ENCODE data around the gene PPM1G. TPM values are rescaled to one million over a fixed set of nuclear protein-coding genes. Genes with fewer than 3 reads are reported as not detected.

The PPM1G gene
- total and polyA plus RNA-seq, 4 donors: 45.9 to 76.2 (median 61.7) TPM

DNA sequence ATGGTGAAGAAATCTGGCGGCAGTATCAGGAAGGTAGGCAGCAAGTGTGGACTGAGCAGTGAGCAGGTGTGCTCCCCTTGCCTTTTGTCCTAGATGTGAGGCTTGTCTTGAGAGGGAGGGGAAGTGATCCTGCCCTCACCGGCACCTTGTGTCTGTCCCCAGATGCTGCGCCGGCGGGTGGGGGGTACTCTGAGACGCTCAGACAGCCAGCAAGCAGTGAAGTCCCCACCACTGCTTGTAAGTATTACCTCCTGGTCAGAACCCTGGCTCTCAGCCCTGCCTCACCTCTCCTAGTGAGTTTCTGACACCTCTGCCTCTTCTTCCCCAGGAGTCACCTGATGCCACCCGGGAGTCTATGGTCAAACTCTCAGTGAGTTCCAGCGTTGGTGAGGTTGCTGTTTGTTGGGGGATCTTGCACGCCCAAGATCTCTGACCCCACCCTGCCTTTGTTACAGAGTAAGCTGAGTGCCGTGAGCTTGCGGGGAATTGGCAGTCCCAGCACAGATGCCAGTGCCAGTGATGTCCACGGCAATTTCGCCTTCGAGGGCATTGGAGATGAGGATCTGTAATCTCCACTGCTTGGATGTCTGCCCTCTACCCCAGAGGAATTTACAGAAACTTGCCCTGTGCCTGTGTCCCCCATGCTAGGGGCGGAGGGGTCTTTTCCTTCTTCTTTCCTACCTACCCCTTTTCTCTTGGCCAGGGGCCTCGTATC lies 33.1 kb downstream of the PPM1G start:
- H3K9ac ChIP-seq (ENCODE audit: insufficient read depth in 1 of 2, low read length in 2 of 2): no peak overlapping the region
- H3K27ac ChIP-seq (ENCODE audit: low read depth in 1 of 2, low read length in 1 of 2): no peak overlapping the region
- H3K9me3 ChIP-seq (ENCODE audit: control insufficient read depth in 4 of 4, insufficient read depth in 3 of 4, low read length in 3 of 4): no peaks in the 10 kb centered on the region
- peaks cover 16 to 55% (median 45%) of the 10 kb centered on the region in 4 donors for H3K36me3 ChIP-seq (ENCODE audit: control insufficient read depth in 4 of 4, insufficient read depth in 4 of 4, low read length in 4 of 4)
- H3K4me1 ChIP-seq (ENCODE audit: control insufficient read depth in 5 of 5, insufficient read depth in 5 of 5, low read length in 5 of 5): peaks cover 2 to 23% (median 12%) of the 10 kb centered on the region in 5 donors
- DNase-seq: no peak
- H3K4me3 ChIP-seq: no peak overlapping the region
- no peak for ATAC-seq (ENCODE audit: insufficient read depth, low FRiP score)
- H3K27me3 ChIP-seq (ENCODE audit: control insufficient read depth in 3 of 3, insufficient read depth in 3 of 3, low read length in 2 of 3): no peaks in the 10 kb centered on the region
- WGBS, 2 donors: 90 to 91% methylated on average over 16 of the region's 16 CpGs
- TF ChIP-seq, protein P1, sequence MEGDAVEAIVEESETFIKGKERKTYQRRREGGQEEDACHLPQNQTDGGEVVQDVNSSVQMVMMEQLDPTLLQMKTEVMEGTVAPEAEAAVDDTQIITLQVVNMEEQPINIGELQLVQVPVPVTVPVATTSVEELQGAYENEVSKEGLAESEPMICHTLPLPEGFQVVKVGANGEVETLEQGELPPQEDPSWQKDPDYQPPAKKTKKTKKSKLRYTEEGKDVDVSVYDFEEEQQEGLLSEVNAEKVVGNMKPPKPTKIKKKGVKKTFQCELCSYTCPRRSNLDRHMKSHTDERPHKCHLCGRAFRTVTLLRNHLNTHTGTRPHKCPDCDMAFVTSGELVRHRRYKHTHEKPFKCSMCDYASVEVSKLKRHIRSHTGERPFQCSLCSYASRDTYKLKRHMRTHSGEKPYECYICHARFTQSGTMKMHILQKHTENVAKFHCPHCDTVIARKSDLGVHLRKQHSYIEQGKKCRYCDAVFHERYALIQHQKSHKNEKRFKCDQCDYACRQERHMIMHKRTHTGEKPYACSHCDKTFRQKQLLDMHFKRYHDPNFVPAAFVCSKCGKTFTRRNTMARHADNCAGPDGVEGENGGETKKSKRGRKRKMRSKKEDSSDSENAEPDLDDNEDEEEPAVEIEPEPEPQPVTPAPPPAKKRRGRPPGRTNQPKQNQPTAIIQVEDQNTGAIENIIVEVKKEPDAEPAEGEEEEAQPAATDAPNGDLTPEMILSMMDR (IDR thresholded peaks at IDR 0.05; ENCODE audit: control extremely low read depth, extremely low read depth): no peak

DNA sequence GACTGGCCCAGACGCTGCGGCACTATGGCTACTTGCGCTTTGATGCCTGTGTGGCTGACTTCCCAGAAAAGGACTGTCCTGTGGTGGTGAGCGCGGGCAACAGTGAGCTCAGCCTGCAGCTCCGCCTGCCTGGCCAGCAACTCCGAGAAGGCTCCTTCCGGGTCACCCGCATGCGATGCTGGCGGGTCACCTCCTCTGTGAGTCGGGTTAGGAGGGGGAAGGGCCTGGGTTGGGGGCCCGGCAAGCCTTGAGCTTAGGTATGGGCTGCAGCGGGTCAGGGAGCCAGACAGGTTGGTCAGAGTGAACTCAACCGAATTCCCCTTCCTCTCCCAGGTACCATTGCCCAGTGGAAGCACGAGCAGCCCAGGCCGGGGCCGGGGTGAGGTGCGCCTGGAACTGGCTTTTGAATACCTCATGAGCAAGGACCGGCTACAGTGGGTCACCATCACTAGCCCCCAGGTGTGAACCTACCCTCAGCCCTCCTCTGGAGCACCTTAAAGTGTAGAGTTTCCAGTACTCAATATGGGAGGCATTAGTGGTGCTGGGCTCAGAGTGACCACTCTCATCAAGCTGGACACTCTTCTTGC lies 33.8 kb downstream of the PPM1G start:
- ATAC-seq (ENCODE audit: insufficient read depth, low FRiP score) (no peak), DNase-seq (no peak)
- H3K36me3 ChIP-seq (ENCODE audit: control insufficient read depth in 4 of 4, insufficient read depth in 4 of 4, low read length in 4 of 4): peaks cover 16 to 55% (median 45%) of the 10 kb centered on the region in 4 donors
- H3K27ac ChIP-seq (ENCODE audit: low read depth in 1 of 2, low read length in 1 of 2): no peak overlapping the region
- 94 to 95% methylated on average over 19 to 20 of the region's 20 CpGs for WGBS, 2 donors
- H3K9me3 ChIP-seq (ENCODE audit: control insufficient read depth in 4 of 4, insufficient read depth in 3 of 4, low read length in 3 of 4): no peaks in the 10 kb centered on the region
- TF ChIP-seq, protein P1 (IDR thresholded peaks at IDR 0.05; ENCODE audit: control extremely low read depth, extremely low read depth): no peak
- peaks cover 0 to 21% (median 12%) of the 10 kb centered on the region in 5 donors for H3K4me1 ChIP-seq (ENCODE audit: control insufficient read depth in 5 of 5, insufficient read depth in 5 of 5, low read length in 5 of 5)
- no peaks in the 10 kb centered on the region for H3K27me3 ChIP-seq (ENCODE audit: control insufficient read depth in 3 of 3, insufficient read depth in 3 of 3, low read length in 2 of 3)
- no peak overlapping the region for H3K4me3 ChIP-seq
- H3K9ac ChIP-seq (ENCODE audit: insufficient read depth in 1 of 2, low read length in 2 of 2): no peak overlapping the region

DNA sequence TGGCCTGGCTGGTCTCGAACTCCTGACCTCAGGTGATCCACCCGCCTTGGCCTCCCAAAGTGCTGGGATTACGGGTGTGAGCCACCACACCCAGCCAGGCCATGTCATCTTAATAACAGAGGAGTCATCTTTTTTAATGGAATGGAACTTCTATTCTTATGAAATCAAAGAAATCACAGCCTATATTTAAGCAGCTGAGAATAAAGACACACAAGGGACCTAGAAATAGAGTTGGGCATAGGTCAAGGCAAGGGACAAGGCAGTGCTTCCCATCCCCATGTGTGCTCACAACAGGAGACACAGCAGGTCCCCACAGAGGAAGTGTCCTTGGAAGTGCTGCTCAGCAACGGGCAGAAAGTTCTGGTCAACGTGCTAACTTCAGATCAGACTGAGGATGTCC lies 35.8 kb downstream of the PPM1G start:
- Histone ChIP-seq H3K27me3 (ENCODE audit: control insufficient read depth in 3 of 3, insufficient read depth in 3 of 3, low read length in 2 of 3) (no peaks in the 10 kb centered on the region), H3K9ac (ENCODE audit: insufficient read depth in 1 of 2, low read length in 2 of 2) (no peak overlapping the region), H3K4me1 (ENCODE audit: control insufficient read depth in 5 of 5, insufficient read depth in 5 of 5, low read length in 5 of 5) (peaks cover 2 to 15% (median 8%) of the 10 kb centered on the region in 5 donors), H3K4me3 (no peak overlapping the region), H3K9me3 (ENCODE audit: control insufficient read depth in 4 of 4, insufficient read depth in 3 of 4, low read length in 3 of 4) (no peaks in the 10 kb centered on the region), H3K36me3 (ENCODE audit: control insufficient read depth in 4 of 4, insufficient read depth in 4 of 4, low read length in 4 of 4) (peaks cover 16 to 52% (median 47%) of the 10 kb centered on the region in 4 donors), H3K27ac (ENCODE audit: low read depth in 1 of 2, low read length in 1 of 2) (no peak overlapping the region)
- TF ChIP-seq, protein P1 (IDR thresholded peaks at IDR 0.05; ENCODE audit: control extremely low read depth, extremely low read depth): no peak
- WGBS, 2 donors: 87 to 95% methylated on average over 5 of the region's 5 CpGs
- no peak for ATAC-seq (ENCODE audit: insufficient read depth, low FRiP score)
- DNase-seq: no peak
